SK-N-SH treated with all-trans-retinoic acid at 6 μM for 48 hours (cell line): ENCODE data around the gene ADAM21.
"Not testable (repeated sequence)": the region's sequence is repeated elsewhere in the genome, so short reads cannot be mapped to it uniquely, and the experiment has no call there.

Experiments
- ATAC-seq: fragments of 200-7000 bp; cut with Tn5 transposase; 3 replicates; pipeline ENCODE4 v1.9.1; 2020; ENCODE audit warnings: mild to moderate bottlenecking, moderate library complexity
- ARNTL ChIP-seq: fragments of 450-650 bp; formaldehyde crosslinking; IDR thresholded peaks from 2 replicates; pipeline ENCODE4 v1.5.0; 2020; ENCODE audit warnings: low read depth, mild to moderate bottlenecking, moderate library complexity, borderline replicate concordance
- BACH2 ChIP-seq: fragments of 250-450 bp; sonication (Bioruptor Pico); IDR thresholded peaks from 2 replicates; pipeline ENCODE4 v1.9.0; 2021; ENCODE audit warnings: mild to moderate bottlenecking, borderline replicate concordance
- CSDC2 ChIP-seq: fragments of 250-450 bp; sonication (Bioruptor Pico); IDR thresholded peaks from 2 replicates; pipeline ENCODE4 v1.5.0; 2020; ENCODE audit warnings: mild to moderate bottlenecking, moderate library complexity
- ESRRG ChIP-seq: fragments of 250-450 bp; sonication (Bioruptor Pico); IDR thresholded peaks from 2 replicates; pipeline ENCODE4 v1.6.1; 2021; ENCODE audit warnings: mild to moderate bottlenecking
- GLIS3 ChIP-seq: fragments of 250-450 bp; sonication (Bioruptor Pico); IDR thresholded peaks from 2 replicates; pipeline ENCODE4 v1.5.0; 2020; ENCODE audit warnings: mild to moderate bottlenecking, moderate library complexity
- ISL1 ChIP-seq: fragments of 250-450 bp; sonication (Bioruptor Pico); IDR thresholded peaks from 2 replicates; pipeline ENCODE4 v2.1.2; 2022; ENCODE audit warnings: mild to moderate bottlenecking, moderate library complexity
- OSR1 ChIP-seq: fragments of 250-450 bp; sonication (Bioruptor Pico); IDR thresholded peaks from 2 replicates; pipeline ENCODE4 v1.8.0; 2022; ENCODE audit warnings: moderate library complexity, mild to moderate bottlenecking, inconsistent platforms
- PPARA ChIP-seq: fragments of 250-450 bp; sonication (Bioruptor Pico); IDR thresholded peaks from 2 replicates; pipeline ENCODE4 v1.5.0; 2020; ENCODE audit warnings: mild to moderate bottlenecking, borderline replicate concordance
- RARB ChIP-seq: fragments of 250-450 bp; sonication (Bioruptor Pico); IDR thresholded peaks from 2 replicates; pipeline ENCODE4 v1.8.0; 2021; ENCODE audit warnings: mild to moderate bottlenecking, moderate library complexity
- TCF4 ChIP-seq: fragments of 250-450 bp; sonication (Bioruptor Pico); IDR thresholded peaks from 2 replicates; pipeline ENCODE4 v1.8.0; 2021; ENCODE audit warnings: mild to moderate bottlenecking, moderate library complexity, borderline replicate concordance
- TOX ChIP-seq: fragments of 250-450 bp; sonication (Bioruptor Pico); IDR thresholded peaks from 2 replicates; pipeline ENCODE4 v1.8.0; 2021; ENCODE audit warnings: mild to moderate bottlenecking, moderate library complexity, borderline replicate concordance
- ZC3H10 ChIP-seq: fragments of 250-450 bp; sonication (Bioruptor Pico); IDR thresholded peaks from 2 replicates; pipeline ENCODE4 v1.5.1; 2021; ENCODE audit warnings: mild to moderate bottlenecking, moderate library complexity
- ZFP3 ChIP-seq: fragments of 250-450 bp; sonication (Bioruptor Pico); IDR thresholded peaks from 2 replicates; pipeline ENCODE4 v1.5.0; 2020; ENCODE audit warnings: mild to moderate bottlenecking, moderate library complexity
- ZFP30 ChIP-seq: fragments of 450-650 bp; formaldehyde crosslinking; IDR thresholded peaks from 2 replicates; pipeline ENCODE4 v1.5.0; 2022; ENCODE audit warnings: mild to moderate bottlenecking, moderate library complexity
- ZNF565 ChIP-seq: fragments of 450-650 bp; formaldehyde crosslinking; conservative IDR thresholded peaks from 2 replicates; pipeline ENCODE4 v1.5.0; 2020; ENCODE audit warnings: low read depth, mild to moderate bottlenecking, moderate library complexity
- ZNF8 ChIP-seq: fragments of 450-650 bp; formaldehyde crosslinking; IDR thresholded peaks from 2 replicates; pipeline ENCODE4 v1.5.0; 2020; ENCODE audit warnings: mild to moderate bottlenecking, moderate library complexity
- TF ChIP-seq, protein P1 (sequence below): fragments of 250-450 bp; sonication (Bioruptor Pico); IDR thresholded peaks from 2 replicates; pipeline ENCODE4 v1.5.1; 2021; ENCODE audit warnings: mild to moderate bottlenecking, moderate library complexity
- TF ChIP-seq, protein P2 (sequence below): fragments of 250-450 bp; sonication (Bioruptor Pico); IDR thresholded peaks from 2 replicates; pipeline ENCODE4 v1.8.0; 2020; ENCODE audit warnings: mild to moderate bottlenecking, moderate library complexity, borderline replicate concordance
- TF ChIP-seq, protein P3 (sequence below): fragments of 250-450 bp; sonication (Bioruptor Pico); IDR thresholded peaks from 2 replicates; pipeline ENCODE4 v1.5.1; 2020; ENCODE audit warnings: low read depth, mild to moderate bottlenecking, moderate library complexity
- TF ChIP-seq, protein P4 (sequence below): fragments of 250-450 bp; sonication (Bioruptor Pico); IDR thresholded peaks from 2 replicates; pipeline ENCODE4 v1.8.0; 2021; ENCODE audit warnings: low read depth, mild to moderate bottlenecking, moderate library complexity, borderline replicate concordance

Gene ADAM21

DNA sequence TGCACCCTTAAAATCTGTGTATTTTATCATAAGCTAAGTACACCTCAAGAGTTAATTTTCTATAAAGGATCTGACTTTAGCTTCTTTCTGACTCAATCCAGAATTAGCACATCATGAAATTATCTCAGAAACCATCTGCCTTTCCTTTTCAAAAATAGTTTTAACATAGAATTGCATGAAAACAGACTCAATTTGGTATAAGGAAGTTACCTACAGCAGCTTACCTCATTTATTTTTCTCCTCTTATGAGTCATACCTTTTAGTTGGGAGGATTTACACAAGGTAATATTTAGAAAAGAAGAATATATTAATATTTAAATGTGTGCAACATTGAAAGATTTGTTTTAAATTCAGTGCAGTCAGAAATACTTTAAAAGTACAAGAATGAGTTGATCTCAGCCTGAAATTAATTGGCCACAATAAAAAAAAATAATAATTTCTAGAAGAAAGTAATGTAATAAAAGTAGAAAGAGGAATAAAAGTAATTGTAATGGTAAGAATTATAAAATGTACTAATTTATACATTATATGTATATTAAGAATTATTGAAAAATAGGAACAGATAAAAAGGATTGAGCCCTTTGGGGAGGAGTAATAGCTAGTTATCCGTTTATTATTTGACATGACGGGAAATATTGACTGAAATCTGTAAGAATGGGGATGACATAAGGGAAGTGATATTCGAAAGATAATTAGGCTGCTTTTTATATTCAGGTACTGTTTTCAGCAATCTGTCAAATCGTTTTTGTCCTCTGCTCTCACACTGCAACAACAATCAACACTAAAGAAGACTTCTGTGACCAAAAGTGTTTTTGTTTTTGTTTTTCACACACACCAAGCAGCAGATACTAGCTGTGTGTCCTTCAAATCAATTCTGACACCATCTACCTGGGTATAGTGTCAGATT, 20.5 kb downstream of the ADAM21 start:
- no peak for TF ChIP-seq ARNTL (CRISPR knock-in tag)
- no peak for TF ChIP-seq TOX (CRISPR knock-in tag)
- no peak for TF ChIP-seq RARB (CRISPR knock-in tag)
- TF ChIP-seq, protein P1, sequence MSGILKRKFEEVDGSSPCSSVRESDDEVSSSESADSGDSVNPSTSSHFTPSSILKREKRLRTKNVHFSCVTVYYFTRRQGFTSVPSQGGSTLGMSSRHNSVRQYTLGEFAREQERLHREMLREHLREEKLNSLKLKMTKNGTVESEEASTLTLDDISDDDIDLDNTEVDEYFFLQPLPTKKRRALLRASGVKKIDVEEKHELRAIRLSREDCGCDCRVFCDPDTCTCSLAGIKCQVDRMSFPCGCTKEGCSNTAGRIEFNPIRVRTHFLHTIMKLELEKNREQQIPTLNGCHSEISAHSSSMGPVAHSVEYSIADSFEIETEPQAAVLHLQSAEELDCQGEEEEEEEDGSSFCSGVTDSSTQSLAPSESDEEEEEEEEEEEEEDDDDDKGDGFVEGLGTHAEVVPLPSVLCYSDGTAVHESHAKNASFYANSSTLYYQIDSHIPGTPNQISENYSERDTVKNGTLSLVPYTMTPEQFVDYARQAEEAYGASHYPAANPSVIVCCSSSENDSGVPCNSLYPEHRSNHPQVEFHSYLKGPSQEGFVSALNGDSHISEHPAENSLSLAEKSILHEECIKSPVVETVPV (CRISPR knock-in tag), result no peak
- no peak for TF ChIP-seq ZNF565 (CRISPR knock-in tag)
- no peak for ATAC-seq

DNA sequence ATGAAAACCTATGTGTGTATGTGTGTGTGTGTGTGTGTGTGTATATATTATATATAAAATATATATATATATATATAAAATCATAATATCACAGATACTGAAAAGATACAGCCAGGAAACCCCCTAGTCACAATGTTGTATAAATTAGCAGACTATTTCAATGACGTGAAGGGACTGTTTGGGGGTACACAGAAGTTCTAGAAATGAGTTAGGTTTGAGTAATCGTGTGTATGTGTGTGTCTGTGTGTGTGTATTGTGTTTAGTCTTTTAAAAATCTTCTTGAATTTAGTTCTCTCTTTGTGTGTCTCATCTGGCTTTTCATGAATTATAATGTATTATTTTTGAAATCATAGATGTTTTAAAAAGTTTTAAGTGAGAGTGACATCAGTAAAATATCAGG, 21.9 kb downstream of the ADAM21 start:
- TF ChIP-seq OSR1 (CRISPR knock-in tag) (no peak), RARB (CRISPR knock-in tag) (no peak), TOX (CRISPR knock-in tag) (no peak), ZFP30 (no peak), ARNTL (CRISPR knock-in tag) (no peak), ZNF8 (CRISPR knock-in tag) (no peak), CSDC2 (no peak), ISL1 (no peak), ZC3H10 (CRISPR knock-in tag) (no peak)
- TF ChIP-seq, protein P2, sequence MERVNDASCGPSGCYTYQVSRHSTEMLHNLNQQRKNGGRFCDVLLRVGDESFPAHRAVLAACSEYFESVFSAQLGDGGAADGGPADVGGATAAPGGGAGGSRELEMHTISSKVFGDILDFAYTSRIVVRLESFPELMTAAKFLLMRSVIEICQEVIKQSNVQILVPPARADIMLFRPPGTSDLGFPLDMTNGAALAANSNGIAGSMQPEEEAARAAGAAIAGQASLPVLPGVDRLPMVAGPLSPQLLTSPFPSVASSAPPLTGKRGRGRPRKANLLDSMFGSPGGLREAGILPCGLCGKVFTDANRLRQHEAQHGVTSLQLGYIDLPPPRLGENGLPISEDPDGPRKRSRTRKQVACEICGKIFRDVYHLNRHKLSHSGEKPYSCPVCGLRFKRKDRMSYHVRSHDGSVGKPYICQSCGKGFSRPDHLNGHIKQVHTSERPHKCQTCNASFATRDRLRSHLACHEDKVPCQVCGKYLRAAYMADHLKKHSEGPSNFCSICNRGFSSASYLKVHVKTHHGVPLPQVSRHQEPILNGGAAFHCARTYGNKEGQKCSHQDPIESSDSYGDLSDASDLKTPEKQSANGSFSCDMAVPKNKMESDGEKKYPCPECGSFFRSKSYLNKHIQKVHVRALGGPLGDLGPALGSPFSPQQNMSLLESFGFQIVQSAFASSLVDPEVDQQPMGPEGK (CRISPR knock-in tag), result no peak
- no peak for ATAC-seq

DNA sequence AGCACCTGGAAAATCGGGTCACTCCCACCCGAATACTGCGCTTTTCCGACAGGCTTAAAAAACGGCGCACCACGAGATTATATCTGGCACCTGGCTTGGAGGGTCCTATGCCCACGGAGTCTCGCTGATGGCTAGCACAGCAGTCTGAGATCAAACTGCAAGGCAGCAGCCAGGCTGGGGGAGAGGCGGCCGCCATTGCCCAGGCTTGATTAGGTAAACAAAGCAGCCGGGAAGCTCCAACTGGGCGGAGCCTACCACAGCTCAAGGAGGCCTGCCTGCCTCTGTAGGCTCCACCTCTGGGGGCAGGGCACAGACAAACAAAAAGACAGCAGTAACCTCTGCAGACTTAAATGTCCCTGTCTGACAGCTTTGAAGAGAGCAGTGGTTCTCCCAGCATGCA, 23.5 kb downstream of the ADAM21 start:
- ATAC-seq, result not testable (repeated sequence)

DNA sequence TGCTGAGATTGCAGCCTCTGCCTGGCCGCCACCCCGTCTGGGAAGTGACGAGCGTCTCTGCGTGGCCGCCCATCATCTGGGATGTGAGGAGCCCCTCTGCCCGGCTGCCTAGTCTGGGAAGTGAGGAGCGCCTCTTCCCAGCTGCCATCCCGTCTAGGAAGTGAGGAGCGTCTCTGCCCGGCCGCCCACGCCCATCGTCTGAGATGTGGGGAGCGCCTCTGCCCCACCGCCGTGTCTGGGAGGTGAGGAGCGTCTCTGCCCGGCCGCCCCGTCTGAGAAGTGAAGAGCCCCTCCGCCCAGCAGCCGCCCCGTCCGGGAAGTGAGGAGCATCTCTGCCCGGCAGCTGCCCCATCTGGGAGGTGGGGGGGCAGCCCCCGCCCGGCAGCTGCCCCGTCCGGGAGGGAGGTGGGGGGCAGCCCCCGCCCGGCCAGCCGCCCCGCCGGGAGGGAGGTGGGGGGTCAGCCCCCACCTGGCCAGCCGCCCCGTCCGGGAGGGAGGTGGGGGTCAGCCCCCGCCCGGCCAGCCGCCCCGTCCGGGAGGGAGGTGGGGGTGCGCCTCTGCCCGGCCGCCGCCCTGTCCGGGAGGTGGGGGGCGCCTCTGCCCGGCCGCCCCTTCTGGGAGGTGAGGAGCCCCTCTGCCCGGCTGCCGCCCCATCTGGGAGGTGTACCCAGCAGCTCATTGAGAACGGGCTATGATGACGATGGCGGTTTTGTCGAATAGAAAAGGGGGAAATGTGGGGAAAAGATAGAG, 25.6 kb downstream of the ADAM21 start:
- not testable (repeated sequence) for ATAC-seq

DNA sequence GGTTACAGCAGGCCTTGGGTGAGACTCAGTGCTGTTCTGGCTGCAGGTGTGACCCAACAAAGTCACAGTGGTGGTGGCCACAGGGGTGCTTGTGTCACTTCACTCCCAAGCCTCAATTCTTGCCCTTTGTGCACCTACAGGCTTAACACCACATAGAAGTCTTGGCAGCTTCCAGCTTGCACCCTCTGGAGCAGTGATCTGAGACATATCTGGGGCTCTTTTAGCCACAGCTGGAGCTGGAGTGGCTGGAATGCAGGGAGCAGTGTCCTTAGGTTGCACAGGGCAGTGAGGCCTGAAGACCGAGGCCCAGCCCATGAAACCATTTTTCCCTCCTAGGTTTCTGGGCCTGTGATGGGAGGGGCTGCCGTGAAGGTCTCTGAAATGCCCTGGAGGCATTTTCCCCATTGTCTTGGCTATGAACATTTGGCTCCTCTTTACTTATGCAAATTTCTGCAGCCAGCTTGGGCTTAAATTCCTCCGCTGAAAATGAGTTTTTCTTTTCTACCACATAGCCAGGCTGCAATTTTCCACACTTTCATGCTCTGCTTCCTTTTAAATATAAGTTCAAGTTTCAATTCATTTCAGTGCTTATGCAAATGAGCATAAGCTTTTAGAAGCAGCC, 37.7 kb downstream of the ADAM21 start:
- ATAC-seq, result no peak
- no peak for TF ChIP-seq TCF4 (CRISPR knock-in tag)
- TF ChIP-seq ISL1, result no peak
- no peak for TF ChIP-seq ZNF8 (CRISPR knock-in tag)
- TF ChIP-seq ESRRG (CRISPR knock-in tag), result no peak
- TF ChIP-seq, protein P2 (CRISPR knock-in tag), result no peak
- TF ChIP-seq, protein P3, sequence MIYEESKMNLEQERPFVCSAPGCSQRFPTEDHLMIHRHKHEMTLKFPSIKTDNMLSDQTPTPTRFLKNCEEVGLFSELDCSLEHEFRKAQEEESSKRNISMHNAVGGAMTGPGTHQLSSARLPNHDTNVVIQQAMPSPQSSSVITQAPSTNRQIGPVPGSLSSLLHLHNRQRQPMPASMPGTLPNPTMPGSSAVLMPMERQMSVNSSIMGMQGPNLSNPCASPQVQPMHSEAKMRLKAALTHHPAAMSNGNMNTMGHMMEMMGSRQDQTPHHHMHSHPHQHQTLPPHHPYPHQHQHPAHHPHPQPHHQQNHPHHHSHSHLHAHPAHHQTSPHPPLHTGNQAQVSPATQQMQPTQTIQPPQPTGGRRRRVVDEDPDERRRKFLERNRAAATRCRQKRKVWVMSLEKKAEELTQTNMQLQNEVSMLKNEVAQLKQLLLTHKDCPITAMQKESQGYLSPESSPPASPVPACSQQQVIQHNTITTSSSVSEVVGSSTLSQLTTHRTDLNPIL, result no peak
- TF ChIP-seq, protein P1 (CRISPR knock-in tag), result no peak
- TF ChIP-seq PPARA (CRISPR knock-in tag), result no peak
- TF ChIP-seq ZNF565 (CRISPR knock-in tag), result no peak
- TF ChIP-seq ZFP3 (CRISPR knock-in tag), result no peak
- TF ChIP-seq BACH2, result no peak
- no peak for TF ChIP-seq RARB (CRISPR knock-in tag)
- TF ChIP-seq, protein P4, sequence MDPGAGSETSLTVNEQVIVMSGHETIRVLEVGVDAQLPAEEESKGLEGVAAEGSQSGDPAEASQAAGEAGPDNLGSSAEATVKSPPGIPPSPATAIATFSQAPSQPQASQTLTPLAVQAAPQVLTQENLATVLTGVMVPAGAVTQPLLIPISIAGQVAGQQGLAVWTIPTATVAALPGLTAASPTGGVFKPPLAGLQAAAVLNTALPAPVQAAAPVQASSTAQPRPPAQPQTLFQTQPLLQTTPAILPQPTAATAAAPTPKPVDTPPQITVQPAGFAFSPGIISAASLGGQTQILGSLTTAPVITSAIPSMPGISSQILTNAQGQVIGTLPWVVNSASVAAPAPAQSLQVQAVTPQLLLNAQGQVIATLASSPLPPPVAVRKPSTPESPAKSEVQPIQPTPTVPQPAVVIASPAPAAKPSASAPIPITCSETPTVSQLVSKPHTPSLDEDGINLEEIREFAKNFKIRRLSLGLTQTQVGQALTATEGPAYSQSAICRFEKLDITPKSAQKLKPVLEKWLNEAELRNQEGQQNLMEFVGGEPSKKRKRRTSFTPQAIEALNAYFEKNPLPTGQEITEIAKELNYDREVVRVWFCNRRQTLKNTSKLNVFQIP, result no peak
- TF ChIP-seq TOX (CRISPR knock-in tag), result no peak
- no peak for TF ChIP-seq GLIS3 (CRISPR knock-in tag)
- no peak for TF ChIP-seq ZC3H10 (CRISPR knock-in tag)
